Endothelial cell (in vitro differentiated cells): ENCODE measurements around the gene MYZAP. TPM values are rescaled to one million over a fixed set of nuclear protein-coding genes. Genes with fewer than 3 reads are reported as not detected.

ENCODE experiments used
- DNase-seq: peaks from one replicate; pipeline ENCODE4 v3.0.0; 2021; ENCODE audit warnings: low spot score
- H3K27ac Mint-ChIP-seq: one replicate; pipeline ENCODE4 v1.8.0; 2021; ENCODE audit warnings: mixed read lengths, inconsistent platforms; ENCODE audit not compliant: unreplicated experiment
- H3K27me3 Mint-ChIP-seq: one replicate; pipeline ENCODE4 v1.8.0; 2021; ENCODE audit warnings: mild to moderate bottlenecking, moderate library complexity, mixed read lengths, inconsistent platforms; ENCODE audit not compliant: unreplicated experiment
- H3K36me3 Mint-ChIP-seq: one replicate; pipeline ENCODE4 v1.8.0; 2021; ENCODE audit warnings: mild to moderate bottlenecking, low read depth, mixed read lengths, inconsistent platforms; ENCODE audit not compliant: unreplicated experiment
- H3K4me1 Mint-ChIP-seq: one replicate; pipeline ENCODE4 v1.8.0; 2021; ENCODE audit warnings: mild to moderate bottlenecking, mixed read lengths, inconsistent platforms; ENCODE audit not compliant: unreplicated experiment
- H3K4me3 Mint-ChIP-seq: one replicate; pipeline ENCODE4 v1.8.0; 2021; ENCODE audit warnings: mild to moderate bottlenecking, mixed read lengths, inconsistent platforms; ENCODE audit not compliant: unreplicated experiment
- H3K9me3 Mint-ChIP-seq: one replicate; pipeline ENCODE4 v1.8.0; 2021; ENCODE audit warnings: mixed read lengths, inconsistent platforms; ENCODE audit not compliant: unreplicated experiment
- CTCF ChIP-seq: fragments of 200-600 bp; sonication (generic); IDR thresholded peaks from one replicate; pipeline ENCODE4 v1.5.0; 2021; ENCODE audit warnings: antibody characterized with exemption; ENCODE audit not compliant: unreplicated experiment
- total RNA-seq: library from RNA; stranded (reverse); fragmentation: NEBNext Ultra II Directional; extraction: Animal tissue kit (Norgen Biotek cat#: 25700); gene quantifications from one replicate; pipeline ENCODE4 v1.2.1, GENCODE V29; 2021; ENCODE audit not compliant: unreplicated experiment

The MYZAP gene
- total RNA-seq, 1 donor from 2014 or later: 55.3 TPM

GRCh38 chr15:57596978-57597377 lies 5.3 kb downstream of the MYZAP start:
- H3K9me3 Mint-ChIP-seq: no peaks in the 10 kb centered on the region
- H3K4me1 Mint-ChIP-seq: peaks cover 56% of the 10 kb centered on the region
- TF ChIP-seq CTCF: no peak
- peaks cover 4% of the 10 kb centered on the region for H3K27me3 Mint-ChIP-seq
- no peak overlapping the region for H3K27ac Mint-ChIP-seq
- H3K36me3 Mint-ChIP-seq: peaks cover 24% of the 10 kb centered on the region
- peak overlapping the region; percentile 66 for H3K4me3 Mint-ChIP-seq
- DNase-seq: no peak

GRCh38 chr15:57597431-57597830 lies 5.7 kb downstream of the MYZAP start:
- Mint-ChIP-seq H3K27me3 (peaks cover 4% of the 10 kb centered on the region), H3K4me3 (no peak overlapping the region), H3K9me3 (no peaks in the 10 kb centered on the region), H3K4me1 (peaks cover 56% of the 10 kb centered on the region), H3K27ac (no peak overlapping the region), H3K36me3 (peaks cover 24% of the 10 kb centered on the region)
- no peak for DNase-seq
- no peak for TF ChIP-seq CTCF

GRCh38 chr15:57598346-57598745 lies 6.6 kb downstream of the MYZAP start:
- Mint-ChIP-seq H3K27me3 (peaks cover 4% of the 10 kb centered on the region), H3K27ac (no peak overlapping the region), H3K4me3 (peak overlapping the region; percentile 69), H3K4me1 (peaks cover 52% of the 10 kb centered on the region), H3K36me3 (peaks cover 24% of the 10 kb centered on the region), H3K9me3 (no peaks in the 10 kb centered on the region)
- TF ChIP-seq CTCF: no peak
- no peak for DNase-seq

- DNase-seq: no peak
- H3K9me3 Mint-ChIP-seq: no peaks in the 10 kb centered on the region
These were observed 7.6 kb downstream of the MYZAP start for GRCh38 chr15:57599296-57599810.

More at GRCh38 chr15:57599296-57599810, 7.6 kb downstream of the MYZAP start:
- Mint-ChIP-seq H3K4me1 (peaks cover 45% of the 10 kb centered on the region), H3K27me3 (peaks cover 4% of the 10 kb centered on the region), H3K27ac (no peak overlapping the region), H3K4me3 (no peak overlapping the region), H3K36me3 (peaks cover 18% of the 10 kb centered on the region)
- no peak for TF ChIP-seq CTCF
